GM12878 (cell line): Measurements from ENCODE around the gene OR2L5. TPM values are rescaled to one million over a fixed set of nuclear protein-coding genes. Genes with fewer than 3 reads are reported as not detected.

Source experiments
- ATAC-seq: fragments of 200-7000 bp; cut with Tn5 transposase; 3 replicates; pipeline ENCODE4 v1.9.1; 2020; ENCODE audit warnings: mild to moderate bottlenecking, moderate library complexity
- BruUV-seq: library from RNA; stranded (reverse); fragments of 400-500 nt; replicated peaks from 2 replicates; lab custom pipeline; 2021; lab: Mats Ljungman, UMichigan
- CTCF ChIA-PET: fragments of 300-600 bp; sonication (Branson Sonifier 250); formaldehyde crosslinking; extraction: SDS; loops from one replicate; lab custom pipeline; 2021; ENCODE audit warnings: inconsistent platforms; lab: Yijun Ruan, JAX
- POLR2A ChIA-PET: fragments of 350-600 bp; formaldehyde crosslinking; extraction: SDS; loops from one replicate; lab custom pipeline; 2021; ENCODE audit warnings: inconsistent platforms; lab: Charles Lee
- RAD21 ChIA-PET: fragments of 300-600 bp; sonication (Branson Sonifier 250); formaldehyde crosslinking; loops from one replicate; lab custom pipeline; 2023; ENCODE audit warnings: antibody characterized with exemption; ENCODE audit not compliant: unreplicated experiment; lab: Charles Lee
- SMC1A ChIA-PET: fragments of 300-600 bp; sonication (Branson Sonifier 250); formaldehyde crosslinking; loops from one replicate; lab custom pipeline; 2023; ENCODE audit not compliant: unreplicated experiment, uncharacterized antibody; lab: Charles Lee
- DNase-seq: peaks from one replicate; pipeline ENCODE4 v3.0.0-alpha.2; 2011; ENCODE audit warnings: low read depth, low spot score
- FAIRE-seq: peaks from 3 replicates; lab custom pipeline; 2011; peaks lifted over from hg19 to GRCh38; lab: Jason Lieb, UNC
- H2AFZ ChIP-seq: 2 replicates; pipeline ENCODE4 v1.6.0; 2011; ENCODE audit warnings: low read depth, low read length, control low read depth; ENCODE audit not compliant: control insufficient read depth
- H3K27ac ChIP-seq: 2 replicates; pipeline ENCODE4 v1.5.1; 2011; ENCODE audit warnings: control low read depth; ENCODE audit not compliant: control insufficient read depth, insufficient read depth
- H3K27me3 ChIP-seq, 2 experiments: replicated peaks in 1 of 2; 2 replicates each; pipeline versions ENCODE4 v1.6.0 to v1.6.1; 2011; ENCODE audit warnings: low read length in 1 of 2; ENCODE audit not compliant: control insufficient read depth in 2 of 2, insufficient read depth in 2 of 2
- H3K36me3 ChIP-seq, 2 experiments: 2 replicates each; pipeline ENCODE4 v1.5.1; 2011; ENCODE audit warnings: low read length in 1 of 2; ENCODE audit not compliant: control insufficient read depth in 2 of 2, insufficient read depth in 2 of 2
- H3K4me1 ChIP-seq: 2 replicates; pipeline ENCODE4 v1.6.1; 2011; ENCODE audit warnings: mild to moderate bottlenecking, low read length, moderate library complexity, mixed read lengths; ENCODE audit not compliant: control insufficient read depth, insufficient read depth
- H3K4me2 ChIP-seq: 2 replicates; pipeline ENCODE4 v1.6.0; 2011; ENCODE audit warnings: control low read depth; ENCODE audit not compliant: control insufficient read depth, insufficient read depth
- H3K4me3 ChIP-seq: fragments of 200-600 bp; sonication (generic); 2 replicates; pipeline ENCODE4 v1.5.1; 2016
- H3K79me2 ChIP-seq: 2 replicates; pipeline ENCODE4 v1.6.0; 2011; ENCODE audit warnings: low read length; ENCODE audit not compliant: control insufficient read depth, insufficient read depth
- H3K9ac ChIP-seq: 2 replicates; pipeline ENCODE4 v1.8.0; 2011; ENCODE audit warnings: low read length, control low read depth, mixed read lengths; ENCODE audit not compliant: control insufficient read depth, insufficient read depth
- H3K9me3 ChIP-seq: replicated peaks from 3 replicates; pipeline ENCODE4 v1.5.1; 2011; ENCODE audit warnings: mild to moderate bottlenecking, low read length; ENCODE audit not compliant: control insufficient read depth, insufficient read depth
- H4K20me1 ChIP-seq: 2 replicates; pipeline ENCODE4 v1.6.0; 2011; ENCODE audit not compliant: control insufficient read depth, insufficient read depth
- ASH2L ChIP-seq: fragments of 300-600, 200-600 bp; sonication (generic); IDR thresholded peaks from 2 replicates; pipeline ENCODE4 v1.6.1; 2017; ENCODE audit warnings: low read depth, mild to moderate bottlenecking, borderline replicate concordance
- ATF7 ChIP-seq: fragments of 450-650 bp; IDR thresholded peaks from 2 replicates; pipeline ENCODE4 v1.6.1; 2016; ENCODE audit warnings: low read depth, mild to moderate bottlenecking
- BRCA1 ChIP-seq: IDR thresholded peaks from 2 replicates; pipeline ENCODE4 v1.6.1; 2011; ENCODE audit warnings: low read depth, low read length, improper control_type of control experiment
- EGR1 ChIP-seq, 2 experiments: IDR thresholded peaks; 1 replicate in 1 of 2; 2 replicates in 1 of 2; pipeline ENCODE4 v1.6.1; 2011 to 2012; ENCODE audit warnings: low read depth in 2 of 2, low read length in 2 of 2, borderline replicate concordance in 1 of 2, mild to moderate bottlenecking in 1 of 2, moderate library complexity in 1 of 2
- ESRRA ChIP-seq: IDR thresholded peaks from 2 replicates; pipeline ENCODE4 v1.6.1; 2012; ENCODE audit warnings: mild to moderate bottlenecking, low read length, improper control_type of control experiment
- GATAD2B ChIP-seq: fragments of 450-650 bp; conservative IDR thresholded peaks from 2 replicates; pipeline ENCODE4 v1.6.1; 2017; ENCODE audit warnings: low read depth, mild to moderate bottlenecking, moderate library complexity
- IRF5 ChIP-seq: fragments of 450-650 bp; IDR thresholded peaks from 2 replicates; pipeline ENCODE4 v1.6.1; 2017; ENCODE audit warnings: borderline replicate concordance
- MAX ChIP-seq: IDR thresholded peaks from 2 replicates; pipeline ENCODE4 v1.6.1; 2012; ENCODE audit warnings: low read depth, low read length, improper control_type of control experiment
- MEF2B ChIP-seq: fragments of 450-650 bp; IDR thresholded peaks from 2 replicates; pipeline ENCODE4 v1.6.1; 2018; ENCODE audit warnings: mild to moderate bottlenecking, moderate library complexity; ENCODE audit not compliant: partially characterized antibody, poor library complexity, severe bottlenecking
- REST ChIP-seq: IDR thresholded peaks from 2 replicates; pipeline ENCODE4 v1.6.1; 2012; ENCODE audit warnings: mild to moderate bottlenecking, low read depth, low read length
- YBX1 ChIP-seq: fragments of 450-650 bp; IDR thresholded peaks from 2 replicates; pipeline ENCODE4 v1.6.1; 2016; ENCODE audit warnings: antibody characterized with exemption
- ZNF24 ChIP-seq: fragments of 450-650 bp; IDR thresholded peaks from 2 replicates; pipeline ENCODE4 v1.6.1; 2017; ENCODE audit warnings: antibody characterized with exemption, mild to moderate bottlenecking
- ZNF592 ChIP-seq: fragments of 450-650 bp; IDR thresholded peaks from 2 replicates; pipeline ENCODE4 v1.6.1; 2017; ENCODE audit warnings: mild to moderate bottlenecking, moderate library complexity
- ZZZ3 ChIP-seq: IDR thresholded peaks from 2 replicates; pipeline ENCODE4 v1.6.1; 2011; ENCODE audit warnings: low read depth; ENCODE audit not compliant: control insufficient read depth, insufficient read length
- WGBS: methylation state at CpG from one replicate; pipeline ENCODE4 v1.1.6; 2016; ENCODE audit warnings: low lambda C conversion rate; ENCODE audit not compliant: insufficient replicate concordance, insufficient coverage; ENCODE audit errors: missing lambda C conversion rate; 5-methylcytosine and 5-hydroxymethylcytosine counted together
- in situ Hi-C: fragments of 300-500 bp; cut with MboI; formaldehyde crosslinking; loops from 9 replicates; pipeline ENCODE4 v1.14.3; 2018; ENCODE audit warnings: mixed read lengths
- intact Hi-C: fragments of 100-400 bp; cut with micrococcal nuclease; formaldehyde crosslinking; loops from one replicate; pipeline ENCODE4 v1.14.2; 2022; ENCODE audit not compliant: unreplicated experiment
- polyA plus RNA-seq, 11 experiments: library from polyadenylated mRNA; depleted of rRNA in 4 of 11; unstranded in 6 of 11; stranded (reverse) in 5 of 11; fragments of >200 nt; fragmentation: Nextera tagmentation in 4 of 11; fragmentation: Illumina TruSeq in 1 of 11; extraction: Ambion mirVana in 4 of 11; extraction: Trizol in 1 of 11; gene quantifications; 1 replicate in 1 of 11; 2 replicates in 10 of 11; pipeline versions ENCODE4 v1.2.1 to v1.2.3, GENCODE V29; 2011 to 2016; ENCODE audit warnings: inconsistent platforms in 2 of 11, missing spikeins in 2 of 11, low read depth in 1 of 11
- total RNA-seq, 4 experiments: library from RNA; depleted of rRNA in 3 of 4; stranded (reverse); fragments of >200 nt in 3 of 4; fragmentation: Illumina TruSeq in 1 of 4; extraction: Trizol in 1 of 4; gene quantifications; 2 replicates each; pipeline versions ENCODE4 v1.2.1 to v1.2.3, GENCODE V29; 2013 to 2021

OR2L5 gene
- total and polyA plus RNA-seq, 10 of the 15 experiments (the other 5 are each of a cell fraction or from before 2014, with no cell fraction given), result not detected

GRCh38 chr1:248065071-248065470 is 51.6 kb downstream of the OR2L5 start:
- SMC1A ChIA-PET, result no interaction called here
- no peak for TF ChIP-seq BRCA1
- TF ChIP-seq EGR1 (IDR thresholded peaks at IDR 0.05; ENCODE audit: borderline replicate concordance in 1 of 2, low read depth in 2 of 2, low read length in 2 of 2), result no peak
- TF ChIP-seq REST, result no peak
- no peak for TF ChIP-seq MAX
- TF ChIP-seq ZNF24, result no peak
- TF ChIP-seq GATAD2B, result no peak
- TF ChIP-seq ATF7, result no peak
- no peak for TF ChIP-seq ESRRA
- no peak for TF ChIP-seq ZZZ3
- TF ChIP-seq YBX1, result no peak
- no peak for TF ChIP-seq ZNF592
- no peak for TF ChIP-seq ASH2L
- no peak for TF ChIP-seq IRF5
- no peak for TF ChIP-seq MEF2B
- no peak overlapping the region for H3K4me2 ChIP-seq
- no peaks in the 10 kb centered on the region for H4K20me1 ChIP-seq
- no peaks in the 10 kb centered on the region for H3K4me1 ChIP-seq
- H3K9me3 ChIP-seq, result no peaks in the 10 kb centered on the region
- no peak overlapping the region for H3K4me3 ChIP-seq
- H3K79me2 ChIP-seq, result no peaks in the 10 kb centered on the region
- in situ Hi-C loops, result no loop called here
- CTCF ChIA-PET, result no interaction called here
- POLR2A ChIA-PET, result no interaction called here
- H3K27me3 ChIP-seq, result no peaks in the 10 kb centered on the region
- H3K27ac ChIP-seq, result no peak overlapping the region
- FAIRE-seq (no peak), DNase-seq (no peak), ATAC-seq (no peak)
- WGBS, result 0% methylated on average over 2 of the region's 2 CpGs
- intact Hi-C loops, result no loop called here
- no TSS peak for BruUV-seq
- H2AFZ ChIP-seq, result no peak overlapping the region
- no peak overlapping the region for H3K9ac ChIP-seq
- RAD21 ChIA-PET, result no interaction called here
- H3K36me3 ChIP-seq, result no peaks in the 10 kb centered on the region
